ENCODE measurements around the gene CELF4.

The CELF4 gene

GRCh38 chr18:37315935-37316334 lies 249.7 kb downstream of the CELF4 start:
- H3K4me3 ChIP-seq (ENCODE audit: low read length) = no peak overlapping the region
- no peak for TF ChIP-seq ZNF274 (IDR thresholded peaks at IDR 0.05; ENCODE audit: low read depth, low read length)

GRCh38 chr18:37314534-37314933 lies 251.1 kb downstream of the CELF4 start:
- no peak for TF ChIP-seq ZNF274 (IDR thresholded peaks at IDR 0.05; ENCODE audit: low read depth, low read length)
- no peak overlapping the region for H3K4me3 ChIP-seq (ENCODE audit: low read length)

GRCh38 chr18:37313624-37314023 lies 252.0 kb downstream of the CELF4 start:
- TF ChIP-seq ZNF274 (IDR thresholded peaks at IDR 0.05; ENCODE audit: low read depth, low read length) = no peak

GRCh38 chr18:37309861-37310260 lies 255.7 kb downstream of the CELF4 start:
- H3K4me3 ChIP-seq (ENCODE audit: low read length) = no peak overlapping the region
- TF ChIP-seq ZNF274 (IDR thresholded peaks at IDR 0.05; ENCODE audit: low read depth, low read length) = no peak

More at GRCh38 chr18:37313624-37314023, 252.0 kb downstream of the CELF4 start:
- H3K4me3 ChIP-seq (ENCODE audit: low read length) = no peak overlapping the region

GRCh38 chr18:37309059-37309458 lies 256.5 kb downstream of the CELF4 start:
- H3K4me3 ChIP-seq (ENCODE audit: low read length) = no peak overlapping the region
- no peak for TF ChIP-seq ZNF274 (IDR thresholded peaks at IDR 0.05; ENCODE audit: low read depth, low read length)

- no peak for TF ChIP-seq ZNF274 (IDR thresholded peaks at IDR 0.05; ENCODE audit: low read depth, low read length)
- H3K4me3 ChIP-seq (ENCODE audit: low read length) = no peak overlapping the region
Observed at GRCh38 chr18:37307181-37307580, 258.4 kb downstream of the CELF4 start.

- TF ChIP-seq ZNF274 (IDR thresholded peaks at IDR 0.05; ENCODE audit: low read depth, low read length) = no peak
Observed at GRCh38 chr18:37306432-37306831, 259.2 kb downstream of the CELF4 start.

GRCh38 chr18:37305066-37305465 lies 260.5 kb downstream of the CELF4 start:
- no peak overlapping the region for H3K4me3 ChIP-seq (ENCODE audit: low read length)
- no peak for TF ChIP-seq ZNF274 (IDR thresholded peaks at IDR 0.05; ENCODE audit: low read depth, low read length)

More at GRCh38 chr18:37306432-37306831, 259.2 kb downstream of the CELF4 start:
- H3K4me3 ChIP-seq (ENCODE audit: low read length) = no peak overlapping the region

GRCh38 chr18:37304012-37304680 lies 261.5 kb downstream of the CELF4 start:
- TF ChIP-seq ZNF274 (IDR thresholded peaks at IDR 0.05; ENCODE audit: low read depth, low read length) = no peak
- H3K4me3 ChIP-seq (ENCODE audit: low read length) = no peak overlapping the region

- TF ChIP-seq ZNF274 (IDR thresholded peaks at IDR 0.05; ENCODE audit: low read depth, low read length) = no peak
Observed at GRCh38 chr18:37303009-37303408, 262.6 kb downstream of the CELF4 start.

GRCh38 chr18:37302519-37302918 lies 263.1 kb downstream of the CELF4 start:
- no peak overlapping the region for H3K4me3 ChIP-seq (ENCODE audit: low read length)

More at GRCh38 chr18:37303009-37303408, 262.6 kb downstream of the CELF4 start:
- H3K4me3 ChIP-seq (ENCODE audit: low read length) = no peak overlapping the region

GRCh38 chr18:37299471-37300304 lies 265.9 kb downstream of the CELF4 start:
- TF ChIP-seq ZNF274 (IDR thresholded peaks at IDR 0.05; ENCODE audit: low read depth, low read length) = no peak
- H3K4me3 ChIP-seq (ENCODE audit: low read length) = no peak overlapping the region

More at GRCh38 chr18:37302519-37302918, 263.1 kb downstream of the CELF4 start:
- TF ChIP-seq ZNF274 (IDR thresholded peaks at IDR 0.05; ENCODE audit: low read depth, low read length) = no peak

- TF ChIP-seq ZNF274 (IDR thresholded peaks at IDR 0.05; ENCODE audit: low read depth, low read length) = no peak
- no peak overlapping the region for H3K4me3 ChIP-seq (ENCODE audit: low read length)
Observed at GRCh38 chr18:37298816-37299215, 266.8 kb downstream of the CELF4 start.

GRCh38 chr18:37297106-37297505 lies 268.5 kb downstream of the CELF4 start:
- no peak overlapping the region for H3K4me3 ChIP-seq (ENCODE audit: low read length)
- TF ChIP-seq ZNF274 (IDR thresholded peaks at IDR 0.05; ENCODE audit: low read depth, low read length) = no peak

- TF ChIP-seq ZNF274 (IDR thresholded peaks at IDR 0.05; ENCODE audit: low read depth, low read length) = no peak
- H3K4me3 ChIP-seq (ENCODE audit: low read length) = no peak overlapping the region
Observed at GRCh38 chr18:37294951-37295350, 270.6 kb downstream of the CELF4 start.
